ENCODE data around the gene TULP1.
"Not testable (repeated sequence)": the region's sequence is repeated elsewhere in the genome, so short reads cannot be mapped to it uniquely, and the experiment has no call there.

TULP1 gene

GRCh38 chr6:35519313-35520015 lies 6.8 kb upstream of the TULP1 start:
- DNase-seq: no peak

- DNase-seq: no peak
These were observed 6.0 kb upstream of the TULP1 start for GRCh38 chr6:35518566-35519312.

- DNase-seq: not testable (repeated sequence)
These were observed 5.3 kb upstream of the TULP1 start for GRCh38 chr6:35517978-35518377.

GRCh38 chr6:35516712-35517111 lies 4.0 kb upstream of the TULP1 start:
- no peak for DNase-seq

- DNase-seq: not testable (repeated sequence)
These were observed 3.2 kb upstream of the TULP1 start for GRCh38 chr6:35515939-35516338.

GRCh38 chr6:35514587-35514986 lies 1.9 kb upstream of the TULP1 start:
- no peak for DNase-seq

GRCh38 chr6:35512006-35512405 lies 690 bp downstream of the TULP1 start:
- no peak for DNase-seq

GRCh38 chr6:35511562-35511941 lies 1.1 kb downstream of the TULP1 start:
- DNase-seq: no peak

- no peak for DNase-seq
These were observed 1.7 kb downstream of the TULP1 start for GRCh38 chr6:35510916-35511561.

- DNase-seq: no peak
These were observed 4.2 kb downstream of the TULP1 start for GRCh38 chr6:35508542-35508941.

GRCh38 chr6:35508027-35508426 lies 4.7 kb downstream of the TULP1 start:
- no peak for DNase-seq

- DNase-seq: no peak
These were observed 5.5 kb downstream of the TULP1 start for GRCh38 chr6:35507221-35507620.

- no peak for DNase-seq
These were observed 6.2 kb downstream of the TULP1 start for GRCh38 chr6:35506536-35506935.

GRCh38 chr6:35505999-35506412 lies 6.7 kb downstream of the TULP1 start:
- no peak for DNase-seq

- no peak for DNase-seq
These were observed 9.2 kb downstream of the TULP1 start for GRCh38 chr6:35503534-35503933.

GRCh38 chr6:35501784-35502183 lies 10.9 kb downstream of the TULP1 start:
- no peak for DNase-seq

GRCh38 chr6:35500782-35501181 lies 11.9 kb downstream of the TULP1 start:
- DNase-seq: no peak

- no peak for DNase-seq
These were observed 13.3 kb downstream of the TULP1 start for GRCh38 chr6:35499372-35499771.

- no peak for DNase-seq
These were observed 14.2 kb downstream of the TULP1 start for GRCh38 chr6:35498422-35499067.

GRCh38 chr6:35497571-35498421 lies 14.9 kb downstream of the TULP1 start:
- peak; percentile 70 for DNase-seq

GRCh38 chr6:35496841-35497570 lies 15.7 kb downstream of the TULP1 start, which contains the start of gene TEAD3:
Gene TEAD3, minus strand, starts transcription at chr6:35497079.
- DNase-seq: peak; percentile 69
